Endothelial cell of umbilical vein (primary cell): ENCODE results near the gene CYP2C18. TPM values are rescaled to one million over a fixed set of nuclear protein-coding genes. Genes with fewer than 3 reads are reported as not detected.
"Not testable (repeated sequence)": the region's sequence is repeated elsewhere in the genome, so short reads cannot be mapped to it uniquely, and the experiment has no call there.

ENCODE experiments used
- BruUV-seq: library from RNA; stranded (reverse); fragments of 400-500 nt; replicated peaks from 2 replicates; lab custom pipeline; 2021; lab: Mats Ljungman, UMichigan
- CTCF ChIA-PET: fragments of 300-600, 350-600 bp; sonication (Branson Sonifier 250); formaldehyde crosslinking; loops from one replicate; lab custom pipeline; 2021; ENCODE audit warnings: antibody characterized with exemption, inconsistent platforms; lab: Charles Lee
- POLR2A ChIA-PET: fragments of 300-600, 350-600 bp; sonication (Branson Sonifier 250); formaldehyde crosslinking; loops from one replicate; lab custom pipeline; 2021; ENCODE audit warnings: antibody characterized with exemption, inconsistent platforms; lab: Charles Lee
- DNase-seq: peaks from one replicate; pipeline ENCODE4 v3.0.0-alpha.2; 2011; ENCODE audit warnings: low read depth, low spot score
- FAIRE-seq: peaks from 2 replicates; lab custom pipeline; 2011; peaks lifted over from hg19 to GRCh38; lab: Jason Lieb, UNC
- H2AFZ ChIP-seq: 2 replicates; pipeline ENCODE4 v1.6.0; 2012; ENCODE audit warnings: low read depth, low read length, control low read depth, inconsistent platforms
- H3K27ac ChIP-seq: 2 replicates; pipeline ENCODE4 v1.5.1; 2011; ENCODE audit warnings: low read depth, mild to moderate bottlenecking, control low read depth, low read length, moderate library complexity; ENCODE audit not compliant: insufficient read depth
- H3K27me3 ChIP-seq, 2 experiments: 2 replicates each; pipeline versions ENCODE4 v1.6.0 to v1.6.1; 2011; ENCODE audit warnings: low read length in 2 of 2, mixed read lengths in 1 of 2; ENCODE audit not compliant: control insufficient read depth in 2 of 2, insufficient read depth in 2 of 2
- H3K36me3 ChIP-seq, 2 experiments: 2 replicates in 1 of 2; 3 replicates in 1 of 2; pipeline ENCODE4 v1.5.1; 2011; ENCODE audit warnings: low read length in 2 of 2, mild to moderate bottlenecking in 1 of 2, moderate library complexity in 1 of 2; ENCODE audit not compliant: control insufficient read depth in 2 of 2, insufficient read depth in 2 of 2; ENCODE audit errors: extremely low read depth in 1 of 2
- H3K4me1 ChIP-seq: 3 replicates; pipeline ENCODE4 v1.5.1; 2011; ENCODE audit warnings: mild to moderate bottlenecking, low read length; ENCODE audit not compliant: control insufficient read depth, insufficient read depth; ENCODE audit errors: extremely low read depth
- H3K4me2 ChIP-seq: 2 replicates; pipeline ENCODE4 v1.6.1; 2011; ENCODE audit warnings: low read length, control low read depth, mixed read lengths; ENCODE audit not compliant: insufficient read depth
- H3K4me3 ChIP-seq, 3 experiments: fragments of 200-600 bp in 1 of 3; sonication (generic), shearing (Covaris generic) in 1 of 3; replicated peaks in 1 of 3; 2 replicates each; pipeline ENCODE4 v1.5.1; 2011 to 2016; ENCODE audit warnings: control low read depth in 3 of 3, low read length in 3 of 3, mild to moderate bottlenecking in 2 of 3, inconsistent platforms in 1 of 3, low read depth in 1 of 3, moderate library complexity in 1 of 3; ENCODE audit not compliant: insufficient read depth in 1 of 3
- H3K79me2 ChIP-seq: 2 replicates; pipeline ENCODE4 v1.6.0; 2012; ENCODE audit warnings: low read length, inconsistent platforms; ENCODE audit not compliant: control insufficient read depth, insufficient read depth
- H3K9ac ChIP-seq: replicated peaks from 2 replicates; pipeline ENCODE3; 2011; ENCODE audit warnings: low read length, control low read depth; ENCODE audit not compliant: insufficient read depth; ENCODE audit errors: extremely low read depth
- H3K9me1 ChIP-seq: replicated peaks from 3 replicates; pipeline ENCODE4 v1.6.0; 2011; ENCODE audit warnings: mild to moderate bottlenecking, low read length; ENCODE audit not compliant: control insufficient read depth, insufficient read depth; ENCODE audit errors: extremely low read depth
- H3K9me3 ChIP-seq: replicated peaks from 2 replicates; pipeline ENCODE4 v1.5.1; 2012; ENCODE audit warnings: low read length, inconsistent platforms; ENCODE audit not compliant: control insufficient read depth, insufficient read depth
- H4K20me1 ChIP-seq: replicated peaks from 2 replicates; pipeline ENCODE3; 2011; ENCODE audit warnings: mild to moderate bottlenecking, low read length; ENCODE audit not compliant: control insufficient read depth, insufficient read depth; ENCODE audit errors: extremely low read depth
- EZH2 ChIP-seq: IDR thresholded peaks from 2 replicates; pipeline ENCODE4 v1.6.1; 2012; ENCODE audit warnings: borderline replicate concordance, low read depth, mild to moderate bottlenecking, moderate library complexity, low read length, inconsistent platforms; ENCODE audit not compliant: severe bottlenecking
- FOS ChIP-seq: IDR thresholded peaks from 2 replicates; pipeline ENCODE4 v1.6.1; 2011; ENCODE audit warnings: mild to moderate bottlenecking, low read length, moderate library complexity, borderline replicate concordance; ENCODE audit not compliant: insufficient read depth
- GATA2 ChIP-seq: IDR thresholded peaks from 2 replicates; pipeline ENCODE4 v1.7.0; 2011; ENCODE audit warnings: low read depth, mild to moderate bottlenecking, moderate library complexity, mixed read lengths, low read length; ENCODE audit not compliant: insufficient read length, insufficient read depth
- JUN ChIP-seq: IDR thresholded peaks from 2 replicates; pipeline ENCODE4 v1.6.1; 2011; ENCODE audit warnings: borderline replicate concordance, low read depth; ENCODE audit not compliant: insufficient read length, insufficient read depth
- MAX ChIP-seq: IDR thresholded peaks from 2 replicates; pipeline ENCODE4 v1.6.1; 2011; ENCODE audit not compliant: insufficient read depth, insufficient read length
- MYC ChIP-seq: IDR thresholded peaks from one replicate; pipeline ENCODE4 v1.6.1; 2011; ENCODE audit warnings: mild to moderate bottlenecking, low read depth, low read length
- POLR2A ChIP-seq: IDR thresholded peaks from 2 replicates; pipeline ENCODE4 v1.6.1; 2012; ENCODE audit warnings: low read depth, mild to moderate bottlenecking, control low read depth, low read length
- POLR2AphosphoS5 ChIP-seq: IDR thresholded peaks from 2 replicates; pipeline ENCODE4 v1.6.1; 2012; ENCODE audit warnings: low read depth, mild to moderate bottlenecking, control low read depth, low read length, moderate library complexity; ENCODE audit not compliant: insufficient read depth
- dilution Hi-C: fragments of 300-500 bp; cut with MboI; formaldehyde crosslinking; loops from one replicate; pipeline ENCODE4 v1.15.0; 2019; ENCODE audit warnings: low sequenced_read_pairs; ENCODE audit not compliant: extremely low pct_ligation_motif_present
- intact Hi-C: fragments of 100-400 bp; cut with micrococcal nuclease; formaldehyde crosslinking; loops from one replicate; pipeline ENCODE4 v1.10.0; 2022
- polyA plus RNA-seq, 4 experiments: library from polyadenylated mRNA; depleted of rRNA in 3 of 4; stranded (reverse) in 3 of 4; unstranded in 1 of 4; fragments of >200 nt; gene quantifications; 2 replicates each; pipeline versions ENCODE4 v1.2.1 to v1.2.3, GENCODE V29; 2011 to 2012; ENCODE audit warnings: missing spikeins in 1 of 4
- total RNA-seq: library from RNA; stranded (reverse); gene quantifications from 2 replicates; pipeline ENCODE4 v1.2.3, GENCODE V29; 2021
- TF ChIP-seq, protein P1 (sequence below), 2 donors: IDR thresholded peaks; 1 replicate in 1 of 2; 2 replicates in 1 of 2; pipeline ENCODE4 v1.5.1; 2011; ENCODE audit warnings: low read length in 2 of 2, mild to moderate bottlenecking in 2 of 2, moderate library complexity in 2 of 2, control low read depth in 1 of 2, inconsistent platforms in 1 of 2, low read depth in 1 of 2; ENCODE audit not compliant: insufficient read depth in 1 of 2; ENCODE audit errors: extremely low read depth in 1 of 2

The CYP2C18 gene
- total and polyA plus RNA-seq, 2 donors (not counting 3 experiments of a cell fraction or from before 2014, with no cell fraction given), result not detected

DNA sequence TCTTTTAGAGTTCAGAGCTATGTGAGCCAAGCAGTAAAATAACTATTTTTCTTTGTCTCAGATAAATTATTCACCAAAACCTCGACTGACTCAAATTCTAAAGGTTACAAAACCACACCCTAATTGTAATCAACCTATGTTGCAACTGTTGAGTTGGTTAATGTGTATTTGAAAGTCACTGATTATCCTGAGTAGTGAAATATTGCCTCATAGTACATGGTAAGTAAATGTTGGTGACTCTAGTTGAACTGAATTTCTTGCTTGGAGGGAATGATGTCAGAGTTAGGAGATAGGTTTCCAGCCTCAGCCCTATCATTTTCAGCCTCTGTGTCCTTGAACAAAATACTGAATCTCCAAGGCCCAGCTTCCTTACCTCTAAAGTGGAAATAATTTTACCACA is 3.0 kb upstream of the CYP2C18 start:
- DNase-seq, result no peak

GRCh38 chr10:94682636-94683035 is 893 bp upstream of the CYP2C18 start:
- H3K4me2 ChIP-seq, H4K20me1 ChIP-seq, H3K9me3 ChIP-seq, H3K4me1 ChIP-seq, CTCF ChIA-PET, H3K27me3 ChIP-seq, dilution Hi-C loops, FAIRE-seq, BruUV-seq, POLR2A ChIA-PET, H3K9me1 ChIP-seq, H3K27ac ChIP-seq, DNase-seq, H3K9ac ChIP-seq, H2AFZ ChIP-seq, H3K36me3 ChIP-seq, intact Hi-C loops, H3K79me2 ChIP-seq, H3K4me3 ChIP-seq: not testable (repeated sequence)

More for the DNA sequence above, 3.0 kb upstream of the CYP2C18 start:
- dilution Hi-C loops (no loop called here), intact Hi-C loops (no loop called here)
- Histone ChIP-seq H3K9me1 (no peaks in the 10 kb centered on the region), H3K36me3 (no peaks in the 10 kb centered on the region), H3K27ac (no peak overlapping the region), H3K27me3 (no peaks in the 10 kb centered on the region), H3K4me1 (no peaks in the 10 kb centered on the region), H2AFZ (no peak overlapping the region), H4K20me1 (no peaks in the 10 kb centered on the region), H3K4me3 (no peak overlapping the region), H3K79me2 (no peaks in the 10 kb centered on the region), H3K9me3 (no peaks in the 10 kb centered on the region), H3K4me2 (no peak overlapping the region), H3K9ac (no peak overlapping the region)
- no TSS peak for BruUV-seq
- TF ChIP-seq GATA2 (no peak), POLR2A (no peak), EZH2 (no peak), POLR2AphosphoS5 (no peak), FOS (no peak), MYC (no peak), MAX (no peak), JUN (no peak)
- TF ChIP-seq, protein P1, sequence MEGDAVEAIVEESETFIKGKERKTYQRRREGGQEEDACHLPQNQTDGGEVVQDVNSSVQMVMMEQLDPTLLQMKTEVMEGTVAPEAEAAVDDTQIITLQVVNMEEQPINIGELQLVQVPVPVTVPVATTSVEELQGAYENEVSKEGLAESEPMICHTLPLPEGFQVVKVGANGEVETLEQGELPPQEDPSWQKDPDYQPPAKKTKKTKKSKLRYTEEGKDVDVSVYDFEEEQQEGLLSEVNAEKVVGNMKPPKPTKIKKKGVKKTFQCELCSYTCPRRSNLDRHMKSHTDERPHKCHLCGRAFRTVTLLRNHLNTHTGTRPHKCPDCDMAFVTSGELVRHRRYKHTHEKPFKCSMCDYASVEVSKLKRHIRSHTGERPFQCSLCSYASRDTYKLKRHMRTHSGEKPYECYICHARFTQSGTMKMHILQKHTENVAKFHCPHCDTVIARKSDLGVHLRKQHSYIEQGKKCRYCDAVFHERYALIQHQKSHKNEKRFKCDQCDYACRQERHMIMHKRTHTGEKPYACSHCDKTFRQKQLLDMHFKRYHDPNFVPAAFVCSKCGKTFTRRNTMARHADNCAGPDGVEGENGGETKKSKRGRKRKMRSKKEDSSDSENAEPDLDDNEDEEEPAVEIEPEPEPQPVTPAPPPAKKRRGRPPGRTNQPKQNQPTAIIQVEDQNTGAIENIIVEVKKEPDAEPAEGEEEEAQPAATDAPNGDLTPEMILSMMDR (IDR thresholded peaks at IDR 0.05; ENCODE audit: extremely low read depth in 1 of 2, insufficient read depth in 1 of 2, low read depth in 1 of 2, low read length in 2 of 2), result no peak
- POLR2A ChIA-PET, result no interaction called here
- FAIRE-seq, result no peak
- CTCF ChIA-PET, result no interaction called here
